MCF 10A (cell line): ENCODE results near the gene CTDSP1. TPM values are rescaled to one million over a fixed set of nuclear protein-coding genes. Genes with fewer than 3 reads are reported as not detected.

ENCODE experiments used
- BruUV-seq: library from RNA; stranded (reverse); fragments of 400-500 nt; replicated peaks from 2 replicates; lab custom pipeline; 2021; lab: Mats Ljungman, UMichigan
- CTCF ChIA-PET: fragments of 300-600 bp; sonication (Branson Sonifier 250); formaldehyde crosslinking; extraction: SDS; loops from one replicate; lab custom pipeline; 2021; ENCODE audit warnings: antibody characterized with exemption, inconsistent platforms; lab: Yijun Ruan, JAX
- POLR2A ChIA-PET: fragments of 300-600, 350-650 bp; sonication (Branson Sonifier 250); formaldehyde crosslinking; extraction: SDS; loops from one replicate; lab custom pipeline; 2020; ENCODE audit warnings: antibody characterized with exemption, inconsistent platforms; lab: Yijun Ruan, JAX
- DNase-seq: peaks from one replicate; pipeline ENCODE4 v3.0.0-alpha.2; 2018; ENCODE audit not compliant: unreplicated experiment
- H3K27ac Mint-ChIP-seq: one replicate; pipeline ENCODE4 v1.8.0; 2022; ENCODE audit warnings: mild to moderate bottlenecking, low read depth, mixed read lengths; ENCODE audit not compliant: unreplicated experiment
- H3K27me3 Mint-ChIP-seq: one replicate; pipeline ENCODE4 v1.8.0; 2022; ENCODE audit warnings: mixed read lengths; ENCODE audit not compliant: insufficient read depth, unreplicated experiment
- H3K36me3 Mint-ChIP-seq: one replicate; pipeline ENCODE4 v1.8.0; 2022; ENCODE audit warnings: mild to moderate bottlenecking, moderate library complexity, mixed read lengths; ENCODE audit not compliant: insufficient read depth, unreplicated experiment
- H3K4me1 Mint-ChIP-seq: one replicate; pipeline ENCODE4 v1.8.0; 2022; ENCODE audit warnings: mixed read lengths; ENCODE audit not compliant: insufficient read depth, unreplicated experiment
- H3K4me3 Mint-ChIP-seq: one replicate; pipeline ENCODE4 v1.8.0; 2022; ENCODE audit warnings: mild to moderate bottlenecking, moderate library complexity, mixed read lengths; ENCODE audit not compliant: unreplicated experiment
- H3K9me3 Mint-ChIP-seq: one replicate; pipeline ENCODE4 v1.8.0; 2022; ENCODE audit warnings: mixed read lengths; ENCODE audit not compliant: unreplicated experiment
- CTCF ChIP-seq: fragments of 200-600 bp; IDR thresholded peaks from one replicate; pipeline ENCODE4 v1.8.0; 2022; ENCODE audit warnings: antibody characterized with exemption, mild to moderate bottlenecking; ENCODE audit not compliant: unreplicated experiment
- intact Hi-C: fragments of 100-400 bp; cut with micrococcal nuclease; formaldehyde crosslinking; loops from 2 replicates; pipeline ENCODE4 v1.14.1; 2022
- total RNA-seq: library from RNA; stranded (reverse); gene quantifications from 2 replicates; pipeline ENCODE4 v1.2.3, GENCODE V29; 2022

The CTDSP1 gene
- total RNA-seq, 1 experiment from 2014 or later: 72.3 TPM

GRCh38 chr2:218400930-218401881 is 1.5 kb downstream of the CTDSP1 start:
- DNase-seq: no peak
- no peaks in the 10 kb centered on the region for H3K27me3 Mint-ChIP-seq
- H3K36me3 Mint-ChIP-seq: peaks cover 48% of the 10 kb centered on the region
- H3K4me3 Mint-ChIP-seq: peak overlapping the region; percentile 98
- H3K27ac Mint-ChIP-seq: peak overlapping the region; percentile 57
- BruUV-seq: no TSS peak
- intact Hi-C loops: no loop called here
- POLR2A ChIA-PET: interaction anchor here (0.7 to 2.4 kb wide), 8 partner anchors 106 to 480 kb away, joined by 3 to 22 read pairs (median 5); partner anchors contain the start of genes AAMP, BCS1L, PNKD and ZNF142
- no peak for TF ChIP-seq CTCF
- peaks cover 12% of the 10 kb centered on the region for H3K4me1 Mint-ChIP-seq
- H3K9me3 Mint-ChIP-seq: no peaks in the 10 kb centered on the region
- CTCF ChIA-PET: interaction anchor here (0.6 to 2.8 kb wide), 4 partner anchors 99 to 310 kb away, joined by 4 to 9 read pairs (median 5); partner anchors contain the start of gene TTLL4

DNA sequence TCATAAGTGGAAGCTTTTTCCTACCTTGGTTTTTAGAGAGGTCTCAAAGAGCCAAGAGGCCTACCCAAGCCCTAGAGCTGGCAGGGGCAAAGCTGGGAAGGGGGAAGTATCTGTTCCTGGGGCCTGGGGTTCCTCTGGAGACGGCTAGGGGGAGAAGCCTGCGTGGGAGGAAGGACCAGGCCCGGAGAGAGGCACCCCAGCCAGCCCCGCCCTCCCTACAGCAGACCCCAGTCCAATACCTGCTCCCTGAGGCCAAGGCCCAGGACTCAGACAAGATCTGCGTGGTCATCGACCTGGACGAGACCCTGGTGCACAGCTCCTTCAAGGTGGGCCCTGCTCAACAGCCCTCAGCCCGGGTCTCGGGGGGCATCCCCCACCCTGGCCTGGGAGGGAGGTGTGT is 2.2 kb downstream of the CTDSP1 start:
- H3K27me3 Mint-ChIP-seq: no peaks in the 10 kb centered on the region
- no peak for TF ChIP-seq CTCF
- H3K4me3 Mint-ChIP-seq: peak overlapping the region; percentile 98
- no peaks in the 10 kb centered on the region for H3K9me3 Mint-ChIP-seq
- no TSS peak for BruUV-seq
- peaks cover 11% of the 10 kb centered on the region for H3K4me1 Mint-ChIP-seq
- intact Hi-C loops: no loop called here
- peaks cover 52% of the 10 kb centered on the region for H3K36me3 Mint-ChIP-seq
- no peak for DNase-seq
- H3K27ac Mint-ChIP-seq: peak overlapping the region; percentile 57
- ChIA-PET POLR2A (interaction anchor here (0.7 to 2.4 kb wide), 3 partner anchors 111 to 133 kb away, joined by 3 to 22 read pairs (median 17); no protein-coding TSS in a partner anchor), CTCF (interaction anchor here (0.6 to 2.8 kb wide), 2 partner anchors 130 to 309 kb away, joined by 4 to 9 read pairs; partner anchors contain the start of gene TTLL4)

- no peaks in the 10 kb centered on the region for H3K9me3 Mint-ChIP-seq
- peak overlapping the region; percentile 8 for H3K4me3 Mint-ChIP-seq
- POLR2A ChIA-PET: interaction anchor here (2.4 kb wide), 1 partner anchor 112 kb away, joined by 17 read pairs; no protein-coding TSS in a partner anchor
- CTCF ChIA-PET: interaction anchor here (2.8 kb wide), 1 partner anchor 131 kb away, joined by 9 read pairs; no protein-coding TSS in a partner anchor
- BruUV-seq: no TSS peak
- peaks cover 53% of the 10 kb centered on the region for H3K36me3 Mint-ChIP-seq
- DNase-seq: no peak
- H3K4me1 Mint-ChIP-seq: peaks cover 12% of the 10 kb centered on the region
- TF ChIP-seq CTCF: no peak
- intact Hi-C loops: no loop called here
- no peak overlapping the region for H3K27ac Mint-ChIP-seq
- H3K27me3 Mint-ChIP-seq: no peaks in the 10 kb centered on the region
Measured at GRCh38 chr2:218402491-218402901, 2.8 kb downstream of the CTDSP1 start.
